CD14-positive monocyte (primary cell): ENCODE data around the gene LRRC61. TPM values are rescaled to one million over a fixed set of nuclear protein-coding genes. Genes with fewer than 3 reads are reported as not detected.

ENCODE experiments used
- DNase-seq, 3 donors: peaks; one replicate each; pipeline ENCODE4 v3.0.0-alpha.2; 2011 to 2022
- H2AFZ ChIP-seq: 2 replicates; pipeline ENCODE4 v1.6.0; 2012; ENCODE audit warnings: mild to moderate bottlenecking, low read depth, low read length, inconsistent platforms; ENCODE audit not compliant: insufficient read depth, poor library complexity, severe bottlenecking
- H3K27ac ChIP-seq, 2 donors: 1 replicate in 1 of 2; 2 replicates in 1 of 2; pipeline ENCODE4 v1.5.1; 2012 to 2013; ENCODE audit warnings: low read length in 2 of 2, control low read depth in 1 of 2, inconsistent platforms in 1 of 2, low read depth in 1 of 2, mild to moderate bottlenecking in 1 of 2
- H3K27me3 ChIP-seq, 2 donors: one replicate each; pipeline versions ENCODE4 v1.6.0 to v1.6.1; 2011 to 2013; ENCODE audit warnings: low read length in 2 of 2; ENCODE audit not compliant: control insufficient read depth in 2 of 2, insufficient read depth in 2 of 2
- H3K36me3 ChIP-seq, 2 donors: replicated peaks in 1 of 2; 1 replicate in 1 of 2; 2 replicates in 1 of 2; pipeline versions ENCODE4 v1.5.1 to v1.6.1; 2012 to 2013; ENCODE audit warnings: low read length in 2 of 2, control low read depth in 1 of 2, inconsistent platforms in 1 of 2, mild to moderate bottlenecking in 1 of 2; ENCODE audit not compliant: insufficient read depth in 2 of 2, control insufficient read depth in 1 of 2
- H3K4me1 ChIP-seq, 2 donors: 1 replicate in 1 of 2; 2 replicates in 1 of 2; pipeline versions ENCODE4 v1.5.1 to v1.6.1; 2012 to 2013; ENCODE audit warnings: low read length in 2 of 2, control low read depth in 1 of 2, inconsistent platforms in 1 of 2, mild to moderate bottlenecking in 1 of 2, moderate library complexity in 1 of 2; ENCODE audit not compliant: insufficient read depth in 2 of 2, control insufficient read depth in 1 of 2
- H3K4me2 ChIP-seq: replicated peaks from 2 replicates; pipeline ENCODE3; 2012; ENCODE audit warnings: low read length, moderate library complexity, mild to moderate bottlenecking; ENCODE audit not compliant: poor library complexity, severe bottlenecking; ENCODE audit errors: extremely low read depth
- H3K4me3 ChIP-seq, 3 experiments: fragments of 200-600 bp in 1 of 3; sonication (generic) in 1 of 3; replicated peaks in 1 of 3; 1 replicate in 2 of 3; 2 replicates in 1 of 3; pipeline ENCODE4 v1.5.1; 2011 to 2013; ENCODE audit warnings: low read length in 3 of 3, mild to moderate bottlenecking in 3 of 3, control low read depth in 2 of 3, low read depth in 2 of 3, inconsistent platforms in 1 of 3, moderate library complexity in 1 of 3
- H3K79me2 ChIP-seq: 2 replicates; pipeline ENCODE4 v1.6.0; 2012; ENCODE audit warnings: mild to moderate bottlenecking, control low read depth, inconsistent platforms, low read length, moderate library complexity; ENCODE audit not compliant: insufficient read depth
- H3K9ac ChIP-seq: 2 replicates; pipeline ENCODE4 v1.6.0; 2017; ENCODE audit warnings: low read length, mild to moderate bottlenecking; ENCODE audit not compliant: insufficient read depth, poor library complexity, severe bottlenecking
- H3K9me3 ChIP-seq, 2 donors: replicated peaks in 1 of 2; 1 replicate in 1 of 2; 2 replicates in 1 of 2; pipeline versions ENCODE4 v1.5.1 to v1.6.1; 2012 to 2013; ENCODE audit warnings: low read length in 2 of 2, control low read depth in 1 of 2; ENCODE audit not compliant: control insufficient read depth in 1 of 2, insufficient read depth in 1 of 2
- H4K20me1 ChIP-seq: 2 replicates; pipeline ENCODE4 v1.6.0; 2012; ENCODE audit warnings: mild to moderate bottlenecking, low read length, control low read depth, moderate library complexity; ENCODE audit not compliant: insufficient read depth
- H3K27ac Mint-ChIP-seq, 7 donors: one replicate each; pipeline ENCODE4 v1.8.0; 2020; ENCODE audit warnings: mild to moderate bottlenecking in 7 of 7, mixed read lengths in 7 of 7, moderate library complexity in 6 of 7, inconsistent platforms in 2 of 7
- H3K27me3 Mint-ChIP-seq, 3 donors: one replicate each; pipeline ENCODE4 v1.8.0; 2021 to 2022; ENCODE audit warnings: low read depth in 3 of 3, mild to moderate bottlenecking in 3 of 3, mixed read lengths in 3 of 3, moderate library complexity in 3 of 3, inconsistent platforms in 1 of 3
- H3K36me3 Mint-ChIP-seq, 2 donors: one replicate each; pipeline ENCODE4 v1.8.0; 2020; ENCODE audit warnings: mixed read lengths in 2 of 2, inconsistent platforms in 1 of 2, mild to moderate bottlenecking in 1 of 2
- H3K4me1 Mint-ChIP-seq: one replicate; pipeline ENCODE4 v1.8.0; 2020; ENCODE audit warnings: mild to moderate bottlenecking, mixed read lengths
- H3K4me3 Mint-ChIP-seq, 2 donors: one replicate each; pipeline ENCODE4 v1.8.0; 2020; ENCODE audit warnings: mild to moderate bottlenecking in 2 of 2, mixed read lengths in 2 of 2, moderate library complexity in 1 of 2
- H3K9me3 Mint-ChIP-seq, 7 donors: one replicate each; pipeline ENCODE4 v1.8.0; 2020 to 2022; ENCODE audit warnings: mixed read lengths in 7 of 7, mild to moderate bottlenecking in 6 of 7, moderate library complexity in 6 of 7, inconsistent platforms in 2 of 7
- CTCF ChIP-seq: fragments of 200-600 bp; IDR thresholded peaks from one replicate; pipeline ENCODE4 v1.8.0; 2022; ENCODE audit warnings: antibody characterized with exemption, mild to moderate bottlenecking
- WGBS: methylation state at CpG from one replicate; pipeline ENCODE4 v1.1.5; 2013; ENCODE audit warnings: missing lambda C conversion rate; ENCODE audit not compliant: insufficient coverage; 5-methylcytosine and 5-hydroxymethylcytosine counted together
- intact Hi-C, 2 donors: fragments of 100-400 bp; cut with micrococcal nuclease; formaldehyde crosslinking; loops; one replicate each; pipeline versions ENCODE4 v1.15.0 to v1.15.1; 2023
- polyA plus RNA-seq, 3 donors: library from polyadenylated mRNA; depleted of rRNA in 1 of 3; unstranded in 2 of 3; stranded (reverse) in 1 of 3; fragments of 300-500 nt in 2 of 3; fragments of >200 nt in 1 of 3; fragmentation: Illumina TruSeq in 2 of 3; gene quantifications; 1 replicate in 2 of 3; 2 replicates in 1 of 3; pipeline ENCODE4 v1.2.3, GENCODE V29; 2012 to 2021

Gene LRRC61
- polyA plus RNA-seq, 3 donors, result 1.4 to 8.6 (median 5.7) TPM

- H3K9me3 ChIP-seq, result no peaks in the 10 kb centered on the region
- peaks cover 58% of the 10 kb centered on the region for H3K4me1 Mint-ChIP-seq
- H3K9me3 Mint-ChIP-seq, result no peaks in the 10 kb centered on the region
- peaks cover 0 to 3% (median 0%) of the 10 kb centered on the region in 3 donors for H3K27me3 Mint-ChIP-seq
- H2AFZ ChIP-seq, result no peak overlapping the region
- intact Hi-C loops, result loop anchor here (5.0 to 10.0 kb wide), 2 partner anchors 420 to 523 kb away; no protein-coding TSS in a partner anchor
- WGBS, result 52% methylated on average over 9 of the region's 10 CpGs
- peak overlapping the region; percentile 58 for H3K9ac ChIP-seq
- H3K27ac Mint-ChIP-seq, result peak overlapping the region; percentile 97 to 99 (median 98)
- TF ChIP-seq CTCF, result no peak
- H3K36me3 ChIP-seq, result no peaks in the 10 kb centered on the region
- peaks cover 60 to 70% of the 10 kb centered on the region in 2 donors for H3K4me1 ChIP-seq
- no peaks in the 10 kb centered on the region for H3K36me3 Mint-ChIP-seq
- no peaks in the 10 kb centered on the region for H3K27me3 ChIP-seq
- H3K4me2 ChIP-seq, result no peak overlapping the region
- DNase-seq, result no peak
- H4K20me1 ChIP-seq, result peaks cover 12% of the 10 kb centered on the region
- H3K79me2 ChIP-seq, result peaks cover 16% of the 10 kb centered on the region
- H3K27ac ChIP-seq, result peak overlapping the region; percentile 66 to 90
- no peak overlapping the region for H3K4me3 Mint-ChIP-seq
- no peak overlapping the region for H3K4me3 ChIP-seq
Observed at GRCh38 chr7:150365194-150365593, 42.0 kb downstream of the LRRC61 start.

GRCh38 chr7:150365673-150366398 lies 42.7 kb downstream of the LRRC61 start:
- peaks cover 0 to 3% (median 0%) of the 10 kb centered on the region in 3 donors for H3K27me3 Mint-ChIP-seq
- peak overlapping the region; percentile 58 for H3K9ac ChIP-seq
- 16% methylated on average over 4 of the region's 5 CpGs for WGBS
- peaks cover 23% of the 10 kb centered on the region for H3K79me2 ChIP-seq
- no peak for TF ChIP-seq CTCF
- H3K27me3 ChIP-seq, result no peaks in the 10 kb centered on the region
- peaks cover 1 to 4% of the 10 kb centered on the region in 2 donors for H3K36me3 Mint-ChIP-seq
- H2AFZ ChIP-seq, result no peak overlapping the region
- DNase-seq, result peak; percentile 68 to 92 (median 87)
- H3K9me3 ChIP-seq, result no peaks in the 10 kb centered on the region
- H3K9me3 Mint-ChIP-seq, result peaks cover 0 to 2% (median 0%) of the 10 kb centered on the region in 7 donors
- peaks cover 18% of the 10 kb centered on the region for H4K20me1 ChIP-seq
- peak overlapping the region; percentile 27 to 51 for H3K4me3 Mint-ChIP-seq
- peak overlapping the region; percentile 66 to 90 for H3K27ac ChIP-seq
- H3K4me1 ChIP-seq, result peaks cover 64 to 76% of the 10 kb centered on the region in 2 donors
- H3K27ac Mint-ChIP-seq, result peak overlapping the region; percentile 97 to 99 (median 98)
- H3K4me1 Mint-ChIP-seq, result peaks cover 64% of the 10 kb centered on the region
- peak overlapping the region; percentile 19 for H3K4me2 ChIP-seq
- H3K4me3 ChIP-seq, result peak overlapping the region in 1 of 3 experiments; percentile 5
- intact Hi-C loops, result loop anchor here (5.0 to 10.0 kb wide), 2 partner anchors 419 to 524 kb away; no protein-coding TSS in a partner anchor
- H3K36me3 ChIP-seq, result peaks cover 4 to 5% of the 10 kb centered on the region in 2 donors
